OCI-LY7 (cell line): ENCODE data around the gene ACAP1.

Experiments used
- EZH2phosphoT487 ChIP-seq: fragments of 200-600 bp; sonication (generic); IDR thresholded peaks from 2 replicates; pipeline ENCODE4 v1.6.1; 2018; ENCODE audit warnings: low read depth, borderline replicate concordance, mild to moderate bottlenecking, mixed run types, antibody characterized with exemption, low read length, moderate library complexity, mixed read lengths
- TF ChIP-seq, protein P1 (sequence below): fragments of 200-600 bp; sonication (generic); conservative IDR thresholded peaks from 2 replicates; pipeline ENCODE4 v1.5.1; 2014; ENCODE audit warnings: mild to moderate bottlenecking, antibody characterized with exemption, low read length, moderate library complexity, mixed read lengths

DNA sequence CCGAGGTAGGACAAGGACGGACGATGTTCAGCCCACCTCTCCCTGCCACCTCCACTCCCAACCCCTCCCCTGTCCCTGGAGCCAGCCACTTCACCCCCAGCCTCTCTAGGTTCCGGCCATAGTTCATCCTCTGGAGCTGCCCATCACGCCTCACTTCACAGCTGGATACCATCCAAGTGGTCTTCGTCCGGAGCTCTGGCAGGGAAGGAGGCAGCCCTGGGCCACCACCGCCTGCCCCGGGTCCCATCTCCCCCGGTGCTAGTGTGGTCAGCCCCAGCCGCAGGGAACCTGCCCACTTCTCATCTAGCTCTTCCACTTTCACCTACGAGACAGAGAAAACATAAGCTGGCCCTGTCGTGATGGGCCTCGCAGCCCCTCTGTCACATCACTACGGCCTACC is 14.9 kb upstream of the ACAP1 start:
- TF ChIP-seq, protein P1, sequence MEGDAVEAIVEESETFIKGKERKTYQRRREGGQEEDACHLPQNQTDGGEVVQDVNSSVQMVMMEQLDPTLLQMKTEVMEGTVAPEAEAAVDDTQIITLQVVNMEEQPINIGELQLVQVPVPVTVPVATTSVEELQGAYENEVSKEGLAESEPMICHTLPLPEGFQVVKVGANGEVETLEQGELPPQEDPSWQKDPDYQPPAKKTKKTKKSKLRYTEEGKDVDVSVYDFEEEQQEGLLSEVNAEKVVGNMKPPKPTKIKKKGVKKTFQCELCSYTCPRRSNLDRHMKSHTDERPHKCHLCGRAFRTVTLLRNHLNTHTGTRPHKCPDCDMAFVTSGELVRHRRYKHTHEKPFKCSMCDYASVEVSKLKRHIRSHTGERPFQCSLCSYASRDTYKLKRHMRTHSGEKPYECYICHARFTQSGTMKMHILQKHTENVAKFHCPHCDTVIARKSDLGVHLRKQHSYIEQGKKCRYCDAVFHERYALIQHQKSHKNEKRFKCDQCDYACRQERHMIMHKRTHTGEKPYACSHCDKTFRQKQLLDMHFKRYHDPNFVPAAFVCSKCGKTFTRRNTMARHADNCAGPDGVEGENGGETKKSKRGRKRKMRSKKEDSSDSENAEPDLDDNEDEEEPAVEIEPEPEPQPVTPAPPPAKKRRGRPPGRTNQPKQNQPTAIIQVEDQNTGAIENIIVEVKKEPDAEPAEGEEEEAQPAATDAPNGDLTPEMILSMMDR, result no peak
- TF ChIP-seq EZH2phosphoT487, result no peak
